HG02678 (cell line): ENCODE measurements around the gene CSF3R.
A peak's percentile ranks its signal among the peaks of the same experiment; 100 is the strongest.
"Not testable (repeated sequence)": the region's sequence is repeated elsewhere in the genome, so short reads cannot be mapped to it uniquely, and the experiment has no call there.

Experiments
- ATAC-seq: cut with Tn5 transposase; IDR thresholded peaks from one replicate; pipeline ENCODE4 v1.9.1; 2021; ENCODE audit warnings: mild to moderate bottlenecking, moderate library complexity; ENCODE audit not compliant: unreplicated experiment

The CSF3R gene

DNA sequence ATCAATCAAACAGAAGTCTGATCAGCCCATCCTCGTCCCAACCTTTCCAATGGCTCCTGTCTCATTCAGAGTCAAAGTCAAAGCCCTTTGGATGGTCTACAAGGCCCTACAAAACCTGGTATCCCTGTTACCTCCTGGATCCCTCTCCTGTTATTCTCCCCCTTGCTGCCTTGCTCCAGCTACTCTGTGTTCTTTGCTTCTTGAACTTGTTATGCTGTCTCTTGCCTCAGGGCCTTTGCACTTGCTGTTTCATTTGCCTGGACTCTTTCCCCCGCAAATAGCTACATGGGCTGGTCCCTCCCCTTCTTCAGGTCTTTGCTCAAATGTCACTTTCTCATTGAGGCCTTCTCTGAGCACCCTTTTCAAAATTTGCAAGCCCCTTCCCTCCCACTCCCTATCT lies 1.4 kb upstream of the CSF3R start:
- ATAC-seq = no peak

DNA sequence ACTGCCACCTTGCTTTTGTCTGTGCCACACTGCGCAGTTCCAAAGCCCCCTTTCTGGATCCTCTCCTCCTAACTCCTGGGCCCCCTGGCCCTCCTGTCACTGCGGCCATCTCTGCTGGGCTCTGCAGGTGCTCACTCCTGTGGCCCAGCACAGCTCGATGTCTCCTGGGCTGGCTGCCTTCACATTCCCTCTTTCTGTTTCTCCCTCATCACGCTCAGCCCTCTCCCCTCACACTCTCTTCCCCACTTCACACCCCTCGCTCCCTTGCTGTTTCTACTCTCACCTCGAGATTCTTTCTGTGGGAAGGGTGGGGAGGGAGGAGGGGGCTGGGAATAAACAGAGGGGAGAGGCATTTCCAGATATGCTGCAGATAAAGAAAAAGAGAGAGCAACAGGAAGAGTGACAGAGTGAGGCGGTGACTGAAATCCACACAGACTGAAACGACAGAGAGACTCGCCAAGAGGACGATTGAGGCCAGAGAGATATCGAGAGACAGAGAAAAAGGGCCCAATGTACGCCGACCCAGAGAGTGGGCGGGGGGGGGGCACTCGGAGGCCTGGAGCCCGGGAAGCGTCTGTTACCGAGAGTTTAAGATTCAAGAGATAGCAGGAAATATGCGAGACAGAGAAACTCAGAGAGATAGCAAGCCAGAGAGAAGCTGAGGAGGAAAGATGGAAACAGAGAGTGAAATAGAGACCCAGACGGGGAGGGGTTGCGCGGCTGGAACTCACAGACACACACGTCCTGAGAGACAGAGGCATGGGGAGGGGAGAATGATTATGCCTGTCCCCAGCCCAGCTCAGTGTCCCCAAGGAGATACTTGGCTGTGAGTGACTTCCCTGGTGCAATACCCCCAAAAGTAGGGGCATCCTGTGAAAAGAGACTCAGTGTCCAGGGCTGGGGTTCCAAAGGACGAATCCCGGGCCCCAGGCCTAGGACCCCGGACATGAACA lies 666 bp downstream of the CSF3R start:
- ATAC-seq = no peak

DNA sequence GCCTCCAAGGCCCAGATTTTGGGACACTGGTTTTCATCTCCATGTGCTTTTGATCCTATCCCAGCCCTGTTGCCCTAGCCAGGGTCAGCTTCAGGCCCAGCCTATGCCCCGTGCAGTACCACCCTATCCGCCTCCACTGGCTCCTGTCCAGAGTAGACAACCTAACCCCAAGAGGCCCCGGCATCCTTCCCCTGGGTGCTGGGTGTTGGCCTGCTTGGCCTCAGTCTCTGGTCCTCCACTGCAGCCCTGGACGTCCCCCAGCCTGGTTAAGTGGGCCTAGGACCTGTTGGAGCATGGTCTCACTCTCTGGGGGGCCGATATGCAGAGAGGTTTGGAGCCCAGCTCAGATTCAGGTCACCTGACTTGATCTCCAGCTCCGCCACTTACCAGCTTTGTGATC lies 1.6 kb downstream of the CSF3R start:
- no peak for ATAC-seq

DNA sequence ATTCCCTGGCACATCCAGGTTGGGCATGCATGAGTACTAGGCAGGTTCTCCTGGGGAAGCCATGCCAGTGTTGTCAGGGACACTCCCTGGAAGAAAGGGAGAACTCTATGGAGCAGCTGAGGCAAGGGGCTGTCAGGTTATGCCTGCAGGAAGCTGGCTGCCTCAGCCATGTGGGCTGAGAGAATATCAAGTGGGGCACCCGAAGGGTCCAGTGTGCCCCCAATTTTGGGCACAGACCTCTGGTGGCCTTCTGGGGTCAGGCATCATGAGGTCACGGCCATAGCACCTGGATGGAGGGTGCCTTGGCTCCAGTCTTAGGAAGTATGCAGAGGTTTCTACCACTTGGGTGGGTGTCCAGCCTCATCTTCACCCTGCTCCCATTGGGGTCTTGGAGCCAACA lies 2.6 kb downstream of the CSF3R start:
- no peak for ATAC-seq

DNA sequence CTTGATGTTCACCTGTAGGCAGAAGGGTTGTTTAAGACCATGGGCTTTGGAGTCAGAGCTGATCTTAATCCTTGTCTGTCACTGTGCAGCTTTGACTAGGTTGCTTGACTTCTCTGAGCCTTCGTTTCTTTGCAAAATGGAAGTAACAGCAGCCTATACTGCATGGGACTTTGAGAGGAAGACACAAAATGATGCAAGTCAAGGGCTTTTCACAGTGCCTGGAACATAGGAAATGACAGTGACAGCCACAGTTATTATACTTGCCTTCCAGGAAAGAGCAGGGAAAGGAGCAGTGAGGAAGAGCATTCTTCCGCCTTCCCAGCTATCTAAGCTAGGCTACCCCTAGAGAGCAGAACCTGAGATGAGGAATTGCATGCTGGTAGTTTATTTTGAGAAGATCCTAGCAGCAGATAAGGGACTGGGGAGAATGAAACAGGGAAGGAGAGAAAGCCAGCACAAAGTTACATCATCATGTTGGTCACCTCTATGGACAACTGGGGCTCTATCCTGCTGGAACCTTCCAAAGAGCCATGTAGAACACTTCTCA lies 3.1 kb downstream of the CSF3R start:
- ATAC-seq = no peak

DNA sequence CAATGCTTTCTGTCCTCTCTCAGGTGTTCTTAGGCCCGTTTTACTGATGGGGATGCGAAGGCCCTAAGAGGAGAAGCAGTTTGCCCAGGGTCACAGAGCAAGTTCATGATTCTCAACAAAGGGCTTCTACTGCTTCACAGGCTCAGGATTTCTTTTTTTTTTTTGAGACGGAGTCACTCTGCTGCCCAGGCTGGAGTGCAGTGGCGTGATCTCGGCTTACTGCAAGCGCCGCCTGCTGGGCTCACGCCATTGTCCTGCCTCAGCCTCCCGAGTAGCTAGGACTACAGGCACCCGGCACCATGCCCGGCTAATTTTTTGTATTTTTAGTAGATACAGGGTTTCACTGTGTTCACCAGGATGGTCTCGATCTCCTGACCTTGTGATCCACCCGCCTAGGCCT lies 5.1 kb downstream of the CSF3R start:
- ATAC-seq = not testable (repeated sequence)

DNA sequence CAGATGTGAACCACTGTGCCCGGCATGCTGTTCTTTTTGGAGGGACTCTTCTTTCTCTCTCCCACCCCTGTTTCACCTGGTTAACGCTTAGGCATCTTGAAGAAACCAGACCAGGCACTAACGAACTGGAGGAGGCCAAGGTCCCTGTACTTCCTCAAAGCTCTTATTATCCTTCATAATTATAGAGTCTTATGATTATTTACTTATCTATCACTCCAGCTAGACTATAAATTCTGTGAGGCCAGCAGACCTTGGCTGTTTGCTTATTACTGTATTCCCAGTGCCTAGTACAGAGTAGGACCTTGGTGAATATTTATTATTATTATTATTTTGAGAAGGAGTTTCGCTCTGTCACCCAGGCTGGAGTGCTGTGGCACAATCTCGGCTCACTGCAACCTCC lies 5.8 kb downstream of the CSF3R start:
- ATAC-seq = no peak

DNA sequence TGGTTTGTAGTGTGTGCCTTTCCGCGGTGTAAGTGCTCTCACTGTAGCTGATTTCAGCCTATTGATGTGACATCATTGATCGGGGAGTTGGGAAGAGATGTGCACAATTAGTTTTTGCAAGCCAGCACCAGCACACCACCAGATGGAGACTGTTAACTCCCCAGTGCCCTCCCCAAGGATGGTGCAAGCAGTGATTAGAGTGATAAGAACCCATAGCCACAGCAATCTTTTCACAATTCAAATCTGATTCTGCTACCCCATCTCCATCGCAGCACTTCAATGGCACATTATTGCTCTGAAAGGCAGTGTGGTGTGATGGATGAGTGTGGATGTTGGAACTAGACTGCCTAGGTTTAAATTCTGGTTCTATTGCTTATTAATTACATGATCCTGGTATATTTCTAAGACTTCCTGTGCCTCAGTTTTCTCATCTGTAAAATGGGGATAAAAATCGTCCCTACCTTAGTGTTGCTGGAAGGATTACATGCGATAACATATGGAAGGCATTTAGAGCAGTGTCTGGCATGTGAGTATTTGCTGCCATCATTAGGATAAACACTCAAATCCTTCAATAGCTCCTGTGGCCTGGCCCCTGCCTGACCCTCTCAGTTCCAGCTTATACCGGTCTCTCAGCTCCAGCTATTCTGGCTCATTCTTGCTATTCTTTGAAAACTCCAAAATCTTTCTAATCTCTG lies 6.7 kb downstream of the CSF3R start:
- no peak for ATAC-seq

DNA sequence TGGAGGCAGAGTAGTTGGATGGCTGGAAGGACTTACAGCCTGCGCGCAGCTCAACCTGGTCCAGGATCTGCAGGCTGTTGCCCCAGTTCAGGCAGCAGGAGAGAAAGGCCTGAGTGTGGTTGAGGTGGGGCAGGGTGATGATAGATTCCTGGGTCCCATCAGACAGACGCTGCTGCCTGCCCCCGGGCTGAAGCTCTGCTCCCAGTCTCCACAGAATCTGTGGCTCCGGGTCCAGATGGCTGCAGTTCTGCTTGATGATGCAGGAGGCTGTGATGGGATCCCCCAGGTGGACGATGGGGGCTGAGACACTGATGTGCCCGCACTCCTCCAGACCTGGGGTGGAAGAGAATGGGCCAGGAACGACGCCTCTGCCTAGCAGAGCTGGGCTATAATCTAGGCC lies 7.4 kb downstream of the CSF3R start:
- no peak for ATAC-seq

DNA sequence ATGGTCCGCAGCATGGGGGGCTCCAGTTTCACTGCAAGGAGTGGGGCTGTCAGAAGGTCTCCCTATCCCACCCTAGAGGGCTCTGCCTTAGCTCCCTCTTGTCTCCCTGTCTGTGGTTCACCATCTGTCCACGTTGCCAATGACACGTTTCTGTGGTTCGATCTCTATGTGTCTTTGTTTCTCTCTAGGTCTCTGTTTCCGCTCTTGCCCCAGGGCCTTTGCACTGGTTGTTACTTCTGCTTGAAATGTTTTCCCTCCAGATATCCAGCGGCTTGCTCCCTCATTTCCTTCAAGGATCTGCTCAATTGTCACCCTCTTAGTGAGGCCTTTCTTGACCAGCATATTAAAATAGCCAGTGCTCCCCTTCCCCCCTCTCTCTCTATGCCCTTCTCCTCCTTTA lies 10.1 kb downstream of the CSF3R start:
- ATAC-seq = no peak

DNA sequence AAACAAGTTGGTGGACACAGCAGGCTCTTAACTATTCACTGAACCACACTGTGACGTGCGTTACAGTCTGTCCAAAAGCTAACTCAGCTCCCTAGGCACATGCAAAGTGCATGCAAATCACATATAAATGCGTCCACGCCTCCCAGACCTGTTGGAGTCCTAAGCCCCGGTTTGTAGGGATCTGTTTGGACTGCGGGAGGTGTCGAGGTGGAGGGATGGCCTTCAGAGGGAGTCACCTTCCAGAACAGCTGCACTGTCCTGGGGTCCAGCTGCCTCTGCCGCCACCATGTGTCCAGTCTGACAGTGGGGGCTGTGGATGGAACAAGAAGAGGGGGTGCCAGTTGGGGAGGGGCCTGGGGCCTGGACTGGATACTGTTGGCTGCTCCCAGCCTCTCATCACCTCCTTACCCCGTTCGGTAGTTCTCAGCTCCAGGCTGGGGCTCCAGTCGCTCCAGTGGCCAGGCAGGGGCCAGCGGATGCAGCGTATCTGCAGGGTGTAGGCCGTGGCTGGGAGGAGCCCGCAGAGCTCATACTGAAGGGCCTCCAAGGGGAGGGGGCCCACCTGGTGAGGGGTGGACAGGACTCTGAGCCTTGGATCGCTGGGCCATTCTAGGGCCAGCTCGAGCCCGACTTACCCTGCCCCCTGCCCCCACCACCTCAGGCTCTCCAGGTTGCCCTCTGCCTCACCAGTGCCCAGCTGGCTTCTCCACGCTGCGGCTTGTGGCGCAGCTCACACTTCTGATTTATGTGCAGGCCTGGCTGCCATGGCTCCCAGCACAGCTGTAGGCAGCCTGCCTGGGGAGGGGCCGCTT lies 10.7 kb downstream of the CSF3R start:
- ATAC-seq = no peak

DNA sequence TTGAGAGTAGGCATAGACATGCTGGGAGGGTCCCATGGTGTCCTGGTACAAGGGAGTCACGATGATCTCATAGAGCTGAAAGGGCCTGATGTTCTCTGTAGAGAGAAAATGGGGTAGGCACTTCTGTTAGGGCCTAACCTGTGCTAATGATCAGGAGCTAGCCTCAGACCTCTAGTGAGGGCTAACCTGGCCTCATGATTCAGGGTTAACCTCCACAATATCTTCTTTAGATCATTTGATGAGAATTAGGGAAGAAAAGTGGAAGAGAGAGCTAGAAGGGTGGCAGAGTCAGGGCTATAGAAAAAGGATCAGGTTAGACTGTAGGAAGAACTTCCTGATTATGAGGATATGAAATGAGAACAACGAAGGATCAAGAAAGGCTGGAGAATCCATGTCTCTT lies 13.6 kb downstream of the CSF3R start:
- no peak for ATAC-seq

DNA sequence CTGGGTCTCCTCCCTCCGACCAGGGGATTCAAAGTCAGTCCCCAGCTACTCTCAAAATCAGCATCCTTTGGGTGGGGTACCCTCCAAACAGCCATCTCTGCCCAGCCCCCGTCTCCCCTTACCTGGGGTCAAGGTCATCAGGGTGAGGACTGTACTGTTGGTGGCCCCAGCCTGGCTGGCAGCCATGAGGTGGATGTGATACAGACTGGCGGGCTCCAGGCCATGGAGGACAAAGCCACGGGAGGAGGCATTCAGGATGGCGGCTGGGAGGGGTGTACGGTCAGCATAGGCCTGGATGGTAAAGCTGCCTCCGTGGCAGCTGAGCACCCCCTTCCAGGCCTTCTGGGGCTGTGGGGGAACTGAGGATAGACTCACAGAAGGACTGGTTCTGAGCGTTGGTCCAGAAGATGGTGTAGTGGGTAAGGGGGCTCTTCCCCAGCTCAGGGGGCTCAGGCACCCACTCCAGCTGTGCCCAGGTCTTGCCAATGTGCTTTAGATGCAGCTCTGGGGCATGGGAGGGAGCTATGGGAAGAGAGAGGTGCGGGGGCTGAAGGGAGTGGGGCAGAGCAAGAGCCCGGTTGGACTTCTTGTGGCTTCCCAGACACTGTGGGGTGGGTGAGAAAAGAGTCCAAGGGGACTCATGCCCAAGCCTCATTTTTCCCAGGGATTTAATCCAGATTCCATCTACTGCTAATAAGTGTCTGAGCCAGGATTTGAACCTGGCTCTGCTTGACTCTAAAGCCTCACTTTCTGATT lies 14.8 kb downstream of the CSF3R start:
- no peak for ATAC-seq

DNA sequence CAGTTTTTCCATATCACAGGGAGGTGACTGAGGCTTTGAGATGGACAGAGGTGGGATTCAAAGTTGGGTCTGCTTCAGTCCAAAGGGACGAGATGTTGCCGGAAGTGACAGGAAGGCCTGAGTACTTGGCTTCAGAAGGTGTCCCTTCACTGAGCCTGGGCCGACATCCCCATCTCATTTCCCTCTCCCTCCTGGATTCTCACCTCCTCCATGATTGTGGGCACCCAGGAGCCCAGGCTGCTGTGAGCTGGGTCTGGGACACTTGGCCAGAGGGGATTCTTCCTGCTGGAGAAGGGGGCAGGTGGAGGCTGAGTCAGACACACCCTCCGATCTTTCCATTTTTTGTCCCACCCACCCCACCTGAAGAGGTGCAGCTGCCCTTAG lies 15.7 kb downstream of the CSF3R start:
- ATAC-seq = no peak

DNA sequence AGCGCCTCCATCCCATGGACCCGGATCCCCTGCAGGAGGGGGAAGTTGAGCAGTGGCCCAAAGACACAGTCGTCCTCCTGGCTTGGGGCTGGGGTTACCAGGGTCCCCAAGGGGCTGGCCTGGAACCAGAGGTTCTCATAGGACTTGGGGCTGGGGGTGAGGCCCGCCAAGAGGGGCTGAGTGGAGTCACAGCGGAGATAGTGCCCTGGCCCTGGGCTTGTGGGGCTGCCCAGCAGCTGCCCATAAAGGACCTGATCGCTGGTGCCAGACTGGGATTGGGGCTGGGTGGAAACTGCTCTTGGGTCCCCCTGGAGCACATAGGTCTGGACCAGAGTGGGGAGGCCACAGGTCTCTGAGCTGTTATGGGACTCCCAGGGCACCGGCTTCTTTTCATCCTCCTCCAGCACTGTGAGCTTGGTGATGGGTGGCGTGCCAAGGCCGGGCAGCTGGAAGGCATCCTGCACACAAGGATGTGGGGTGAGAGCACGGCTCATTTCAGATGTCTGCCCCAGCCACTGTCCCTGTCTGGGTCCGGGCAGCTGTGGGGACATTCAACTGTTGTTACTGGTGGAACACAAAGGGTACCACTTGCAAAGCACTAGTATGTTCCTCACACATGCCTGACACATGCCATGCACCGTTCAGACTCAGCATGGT lies 16.2 kb downstream of the CSF3R start:
- no peak for ATAC-seq

DNA sequence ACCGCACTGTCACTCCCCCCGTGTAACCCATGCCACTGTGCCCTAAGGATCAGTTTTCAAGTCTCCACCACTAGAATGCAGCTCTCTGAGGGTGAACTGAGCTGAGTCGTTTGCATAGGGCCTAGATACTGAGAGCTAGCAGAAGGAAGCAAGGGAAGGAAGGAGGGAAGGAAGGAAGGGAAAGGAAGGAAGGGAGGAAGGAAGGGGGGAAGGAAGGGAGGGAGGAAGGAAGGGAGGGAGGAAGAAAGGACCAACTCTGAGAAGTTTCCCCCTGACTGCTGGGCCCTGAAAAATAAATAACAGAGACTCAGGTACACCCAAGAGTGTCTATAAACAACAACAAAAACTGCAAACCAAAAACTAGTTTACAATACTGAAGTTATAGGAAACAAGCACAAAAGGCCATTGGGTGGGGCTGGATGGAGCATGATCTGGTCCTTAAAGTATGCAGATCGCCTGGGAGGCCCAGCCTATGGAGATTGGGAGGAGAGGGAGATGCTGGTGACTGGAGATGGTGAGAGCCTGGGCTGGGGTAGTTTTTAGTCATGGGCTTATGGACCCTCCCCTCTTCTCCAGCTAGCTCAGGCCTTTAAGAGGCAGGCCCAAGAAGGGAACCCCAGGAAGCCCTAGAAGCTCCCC lies 16.9 kb downstream of the CSF3R start:
- ATAC-seq = no peak

DNA sequence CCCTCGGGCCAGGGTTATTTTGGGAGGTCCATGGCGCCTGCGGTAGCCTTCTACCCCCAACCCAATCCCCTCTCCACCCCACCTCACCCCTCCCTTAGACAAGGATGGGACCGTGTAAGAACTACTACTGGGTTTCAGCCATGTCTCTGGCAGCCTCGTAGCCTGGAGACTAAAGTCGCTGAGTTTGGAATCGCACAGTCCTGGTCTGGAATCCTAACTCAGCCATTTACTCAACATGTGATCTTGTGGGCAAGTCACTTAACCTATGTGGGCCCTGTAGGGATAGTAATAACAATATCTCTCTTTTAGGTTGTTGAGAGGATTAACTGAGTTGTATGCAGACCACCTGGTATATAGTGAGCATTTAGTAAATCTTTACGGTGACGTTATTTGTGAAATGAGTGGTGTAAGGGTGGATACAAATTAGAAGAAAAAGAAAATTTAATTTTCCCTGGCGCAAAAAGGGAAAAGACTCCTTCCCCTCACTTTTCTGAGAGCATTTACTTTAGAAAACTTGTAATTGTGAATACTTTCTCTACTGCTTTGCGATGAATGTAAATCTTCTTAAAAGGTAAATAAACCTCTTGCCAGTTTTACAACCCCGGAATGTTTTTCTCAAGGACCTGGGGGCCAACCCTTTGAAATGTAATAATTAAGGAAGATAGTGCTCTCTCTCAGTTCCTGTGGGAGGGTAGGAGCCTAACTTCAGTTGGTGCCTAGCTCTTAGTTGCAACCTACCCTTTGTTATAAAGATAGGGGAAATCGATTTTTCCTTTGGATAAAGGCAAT lies 17.9 kb downstream of the CSF3R start:
- peak; percentile 30 for ATAC-seq

DNA sequence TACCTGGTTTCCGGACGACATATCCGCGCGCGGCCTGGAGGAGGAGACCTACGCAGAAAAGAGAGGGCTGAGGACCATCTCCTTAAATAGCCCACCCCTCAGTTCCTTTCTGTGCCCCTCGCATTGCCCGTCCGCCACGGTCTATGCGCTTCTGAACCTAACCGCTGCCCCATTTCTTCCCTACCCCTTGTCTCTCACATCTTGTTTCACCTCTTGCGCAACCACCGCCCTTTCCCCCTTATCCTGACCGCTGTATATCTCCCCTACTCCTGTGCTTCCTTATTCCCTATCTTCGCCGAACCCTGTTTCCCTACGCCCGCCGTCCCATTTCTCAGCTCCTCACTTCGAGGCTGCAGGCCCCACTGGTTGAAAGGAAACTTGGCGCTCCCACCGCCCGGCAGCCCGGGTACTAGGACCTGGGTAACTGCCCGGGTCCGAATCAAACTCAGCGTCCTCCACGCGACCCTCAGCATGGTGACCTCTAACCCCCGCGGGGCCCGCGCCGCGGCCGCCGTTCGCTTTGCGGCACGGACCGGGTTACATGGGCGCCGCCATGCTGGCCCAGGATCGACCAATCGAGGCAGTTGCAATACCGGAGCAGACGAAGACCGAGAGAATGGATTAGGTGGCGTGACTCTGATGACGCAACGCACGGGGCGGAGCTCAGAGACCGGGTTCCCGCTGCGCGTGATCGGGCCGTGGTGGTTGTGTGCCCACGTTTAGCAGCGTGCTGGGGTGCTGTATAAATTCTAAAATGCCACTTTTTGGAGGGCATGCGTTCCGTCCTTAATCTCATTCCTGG lies 18.7 kb downstream of the CSF3R start, which contains the start of gene MRPS15:
MRPS15 (minus strand) TSS at position 582 of the 802 bp plus-strand sequence; CDS start at position 473, 109 bp downstream.
- peak; percentile 87 for ATAC-seq
